ENCODE measurements around the gene WTAP.
A peak's percentile ranks its signal among the peaks of the same experiment; 100 is the strongest.
"Not testable (repeated sequence)": the region's sequence is repeated elsewhere in the genome, so short reads cannot be mapped to it uniquely, and the experiment has no call there.

WTAP gene

DNA sequence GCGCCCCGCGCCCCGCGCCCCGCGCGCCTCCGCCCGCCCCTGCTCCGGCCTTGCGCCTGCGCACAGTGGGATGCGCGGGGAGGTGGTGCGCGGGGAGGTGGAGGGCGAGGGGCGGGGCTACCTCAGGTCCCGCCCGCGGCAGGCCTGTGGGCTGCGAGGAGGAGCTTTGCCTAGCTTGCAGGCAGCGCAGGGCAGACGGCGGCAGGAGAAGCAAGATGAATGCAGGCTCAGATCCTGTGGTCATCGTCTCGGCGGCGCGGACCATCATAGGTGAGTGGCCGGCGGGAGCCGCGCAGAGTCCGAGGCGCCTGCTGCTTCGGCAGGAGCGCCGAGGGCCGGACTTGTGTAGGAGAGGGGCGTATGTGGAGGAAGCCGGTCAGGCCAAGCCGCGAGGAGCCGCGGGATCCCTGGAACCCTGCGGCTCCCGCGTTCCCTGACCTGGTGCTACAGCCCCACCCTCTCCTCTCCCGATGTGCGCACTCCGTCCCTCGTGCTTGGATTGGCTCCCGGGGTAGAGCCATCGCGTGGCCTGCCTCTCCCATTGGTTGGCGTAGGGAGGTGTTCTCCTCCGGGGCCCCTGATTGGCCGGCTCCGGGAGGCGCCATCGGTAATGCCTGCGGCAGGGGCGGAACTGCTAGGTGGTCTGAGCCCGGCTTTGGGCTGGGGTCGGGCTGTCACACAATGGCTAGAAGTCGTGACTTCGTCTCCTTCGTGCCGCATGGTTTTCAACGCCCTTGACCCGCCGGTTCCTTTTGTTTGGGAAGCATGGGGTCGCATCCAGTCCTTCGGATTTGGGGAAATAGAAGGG lies 34.8 kb downstream of the WTAP start, which contains the start of gene ACAT2:
ACAT2 (plus strand) TSS at position 173 of the 808 bp plus-strand sequence; CDS start at position 216, 43 bp downstream.
- DNase-seq (ENCODE audit: low spot score): peak; percentile 98

GRCh38 chr6:159762681-159763293 lies 35.5 kb downstream of the WTAP start:
- DNase-seq (ENCODE audit: low spot score): no peak

DNA sequence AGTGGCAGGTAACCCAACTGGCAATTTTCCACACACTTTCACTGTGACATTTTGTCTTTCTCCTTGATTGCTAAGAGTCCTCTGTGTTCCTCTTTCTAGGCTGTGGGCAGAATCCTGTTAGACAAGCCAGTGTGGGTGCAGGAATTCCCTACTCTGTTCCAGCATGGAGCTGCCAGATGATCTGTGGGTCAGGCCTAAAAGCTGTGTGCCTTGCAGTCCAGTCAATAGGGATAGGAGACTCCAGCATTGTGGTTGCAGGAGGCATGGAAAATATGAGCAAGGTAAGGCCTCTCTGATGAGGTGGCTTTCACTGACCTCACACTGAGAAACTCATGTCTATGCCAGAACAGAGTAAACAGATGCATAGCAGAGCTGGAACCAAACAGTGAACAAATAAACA lies 39.6 kb downstream of the WTAP start:
- DNase-seq (ENCODE audit: low spot score): no peak

GRCh38 chr6:159769470-159769869 lies 42.2 kb downstream of the WTAP start:
- no peak for DNase-seq (ENCODE audit: low spot score)

DNA sequence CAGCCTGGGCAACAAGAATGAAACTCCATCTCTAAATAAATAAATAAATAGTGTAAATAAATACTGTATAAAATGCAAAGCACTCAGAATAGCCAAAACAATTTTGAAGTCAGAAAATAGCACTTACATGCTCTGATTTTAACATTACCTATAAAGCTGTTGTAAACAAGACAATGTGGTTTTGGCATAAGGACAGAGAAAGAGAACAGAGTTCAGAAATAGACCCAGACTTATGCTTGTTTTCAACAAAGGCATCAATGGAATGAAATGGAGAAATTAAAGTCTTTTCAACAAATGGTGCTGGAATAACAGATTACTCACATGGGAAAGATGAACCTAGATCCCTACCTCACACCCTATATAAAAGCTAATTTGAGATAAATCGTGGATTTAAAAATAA lies 44.9 kb downstream of the WTAP start:
- no peak for DNase-seq (ENCODE audit: low spot score)

- DNase-seq (ENCODE audit: low spot score): no peak
Measured at GRCh38 chr6:159777240-159777904, 50.1 kb downstream of the WTAP start.

GRCh38 chr6:159778131-159778530 lies 50.8 kb downstream of the WTAP start:
- DNase-seq (ENCODE audit: low spot score): no peak

- no peak for DNase-seq (ENCODE audit: low spot score)
Measured at GRCh38 chr6:159778542-159779103, 51.3 kb downstream of the WTAP start.

DNA sequence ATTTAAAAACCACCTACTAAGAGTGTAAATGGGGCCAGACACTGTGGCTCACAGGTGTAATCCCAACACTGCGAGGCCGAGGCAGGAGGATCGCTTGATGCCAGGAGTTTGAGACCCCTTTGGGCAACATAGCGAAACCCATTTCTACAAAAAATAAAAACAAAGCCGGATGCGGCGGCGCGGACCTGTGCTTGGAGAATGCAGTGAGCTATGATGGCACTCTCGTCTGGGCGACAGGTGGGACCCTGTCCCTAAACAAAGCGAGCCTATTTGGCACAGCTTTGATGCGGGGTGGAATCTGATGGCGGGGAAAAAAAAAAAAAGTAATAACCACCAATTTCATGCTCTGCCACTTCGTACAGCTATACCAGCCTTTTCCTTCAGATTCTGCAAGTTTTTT lies 61.0 kb downstream of the WTAP start:
- no peak for DNase-seq (ENCODE audit: low spot score)

GRCh38 chr6:159788753-159789376 lies 61.6 kb downstream of the WTAP start:
- no peak for DNase-seq (ENCODE audit: low spot score)

GRCh38 chr6:159789377-159790148 lies 62.3 kb downstream of the WTAP start, which contains the start of gene TCP1:
Gene TCP1, minus strand, starts transcription at chr6:159789602. Its CDS starts 134 bp downstream, at chr6:159789468.
- DNase-seq (ENCODE audit: low spot score): peak; percentile 100

DNA sequence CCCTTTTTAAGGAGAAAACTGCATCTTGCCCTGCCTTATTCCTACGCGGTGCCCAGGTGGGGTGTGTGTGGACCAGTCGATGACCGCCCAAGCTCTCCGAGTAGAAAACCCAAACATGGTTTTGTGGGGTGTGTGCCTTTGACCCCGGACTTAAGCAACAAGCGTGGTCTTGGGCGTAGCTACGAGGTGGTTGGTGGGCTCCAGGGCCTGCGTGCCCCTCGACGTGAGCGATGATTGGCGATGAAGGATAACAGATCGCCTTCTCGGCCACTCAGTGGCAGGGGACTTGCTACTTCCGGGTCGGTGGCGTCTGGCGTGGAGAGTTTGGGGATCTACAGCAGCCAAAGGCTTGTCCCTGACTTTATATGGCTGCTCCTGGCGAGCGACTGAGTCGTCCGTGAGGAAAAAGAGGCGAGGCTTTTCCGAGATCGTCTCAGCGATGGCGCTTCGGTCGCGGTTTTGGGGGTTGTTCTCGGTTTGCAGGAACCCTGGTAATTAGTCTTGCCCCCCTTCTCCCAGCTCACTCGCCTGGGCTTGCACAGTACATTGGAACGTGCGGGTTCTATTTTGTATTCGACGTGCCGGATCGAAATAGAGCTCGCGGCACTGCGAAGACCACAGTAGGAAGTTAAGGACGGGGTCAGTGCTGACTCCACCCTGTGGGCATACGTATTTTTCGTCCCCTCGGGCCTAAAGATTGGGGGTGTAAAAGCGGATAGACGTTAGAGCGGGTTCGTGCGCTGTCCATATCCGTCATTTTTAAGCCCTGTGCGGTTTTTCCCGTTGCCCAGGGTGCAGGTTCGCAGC lies 63.0 kb downstream of the WTAP start, which contains the start of gene MRPL18:
MRPL18 (plus strand) TSS at position 319 of the 807 bp plus-strand sequence; CDS start at position 440, 121 bp downstream.
- DNase-seq (ENCODE audit: low spot score): peak; percentile 98

DNA sequence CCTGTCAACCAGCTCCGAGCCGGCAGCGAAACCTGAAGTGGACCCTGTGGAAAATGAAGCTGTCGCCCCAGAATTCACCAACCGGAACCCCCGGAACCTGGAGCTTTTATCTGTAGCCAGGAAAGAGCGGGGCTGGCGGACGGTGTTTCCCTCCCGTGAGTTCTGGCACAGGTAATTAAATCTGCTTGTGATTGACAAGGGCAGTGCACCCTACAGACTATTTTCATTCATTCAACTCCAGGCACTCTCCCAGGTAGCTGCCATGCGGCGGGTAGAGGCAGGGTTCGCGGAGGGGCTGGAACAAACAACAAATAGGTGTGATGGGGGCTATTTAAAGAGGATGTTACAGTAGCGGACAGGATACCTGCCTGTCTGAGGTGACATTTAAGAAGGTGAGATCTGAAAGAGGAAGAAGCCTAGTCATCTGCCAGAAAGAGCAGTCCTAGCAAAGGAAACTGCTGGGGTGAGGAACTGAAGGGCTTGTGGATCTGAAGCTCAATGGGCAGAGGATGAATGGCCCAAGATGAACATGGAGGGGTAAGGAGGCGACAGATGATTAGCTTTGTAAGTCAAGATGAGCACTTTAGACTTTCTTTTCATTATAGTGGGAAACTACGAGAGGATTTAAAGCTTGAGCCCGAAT lies 63.8 kb downstream of the WTAP start:
- no peak for DNase-seq (ENCODE audit: low spot score)

DNA sequence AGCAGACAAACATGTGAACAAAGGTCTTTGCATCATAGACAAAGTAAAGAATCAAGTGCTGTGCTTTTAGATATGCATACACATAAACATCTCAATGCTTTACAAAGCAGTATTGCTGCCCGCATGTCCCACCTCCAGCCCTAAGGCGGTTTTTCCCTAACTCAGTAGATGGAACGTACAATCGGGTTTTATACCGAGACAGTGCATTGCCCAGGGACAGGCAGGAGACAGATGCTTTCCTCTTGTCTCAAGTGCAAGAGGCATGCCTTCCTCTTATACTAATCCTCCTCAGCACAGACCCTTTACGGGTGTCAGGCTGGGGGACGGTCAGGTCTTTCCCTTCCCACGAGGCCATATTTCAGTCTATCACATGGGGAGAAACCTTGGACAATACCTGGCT lies 67.7 kb downstream of the WTAP start:
- DNase-seq (ENCODE audit: low spot score): not testable (repeated sequence)

DNA sequence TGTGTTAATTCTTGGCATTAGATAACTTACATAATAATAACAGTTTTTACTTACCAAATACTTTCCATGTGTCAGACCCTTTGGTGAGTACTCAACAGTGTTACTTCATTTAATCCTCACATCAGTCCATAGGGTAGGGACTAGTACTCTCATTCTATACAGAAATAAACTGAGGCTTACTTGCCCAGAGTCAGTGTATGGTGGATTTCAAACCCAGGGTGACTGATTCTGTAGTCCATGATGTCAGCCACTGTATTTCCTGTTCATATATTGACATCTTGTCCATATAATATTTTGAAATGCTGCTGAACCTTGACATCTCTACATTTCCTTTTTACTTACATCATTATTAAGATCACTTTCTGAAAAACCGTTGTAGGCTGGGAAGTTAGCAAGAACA lies 70.2 kb downstream of the WTAP start:
- DNase-seq (ENCODE audit: low spot score): no peak

DNA sequence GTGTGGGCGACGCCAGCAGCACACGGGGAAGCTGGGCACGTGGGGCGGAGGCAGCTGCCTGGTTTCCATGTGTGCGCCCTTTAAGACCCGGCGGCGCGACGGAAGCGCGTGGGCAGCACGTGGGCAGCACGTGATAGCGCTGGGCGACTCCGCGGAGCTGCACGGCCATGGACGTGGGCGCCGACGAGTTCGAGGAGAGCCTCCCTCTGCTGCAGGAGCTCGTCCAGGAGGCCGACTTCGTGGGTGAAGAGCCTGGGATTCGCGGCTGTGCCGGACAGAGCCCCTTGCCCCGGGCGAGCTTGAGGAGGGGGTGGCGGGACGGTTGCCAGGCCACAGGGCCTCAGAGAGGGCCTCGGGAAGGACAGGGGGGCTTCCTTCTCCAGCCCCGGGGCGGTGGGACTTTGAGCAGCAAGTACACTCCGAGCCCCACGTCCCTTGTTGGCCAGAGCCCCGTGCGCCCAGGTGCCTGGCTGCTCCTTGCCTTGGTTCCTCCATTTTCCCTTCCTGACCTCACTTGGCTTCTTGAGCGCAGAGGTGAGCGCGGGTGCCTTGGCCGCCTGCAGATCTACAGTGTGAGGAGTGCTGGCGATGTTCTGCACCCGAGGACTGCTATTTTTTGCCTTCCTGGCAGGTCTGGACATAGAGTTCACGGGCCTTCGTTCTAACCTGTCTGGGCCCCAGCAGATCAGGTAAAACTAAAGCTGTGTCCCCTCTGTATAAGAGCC lies 73.0 kb downstream of the WTAP start, which contains the start of gene PNLDC1:
PNLDC1 (plus strand) TSS at position 136 of the 725 bp plus-strand sequence; CDS start at position 168, 32 bp downstream.
- no peak for DNase-seq (ENCODE audit: low spot score)

- DNase-seq (ENCODE audit: low spot score): no peak
Measured at GRCh38 chr6:159801935-159802334, 74.6 kb downstream of the WTAP start.

- DNase-seq (ENCODE audit: low spot score): no peak
Measured at GRCh38 chr6:159804504-159804903, 77.2 kb downstream of the WTAP start.
